HG03196 (cell line): ENCODE measurements around the gene CMSS1.

Source experiments
- ATAC-seq: cut with Tn5 transposase; IDR thresholded peaks from one replicate; pipeline ENCODE4 v1.9.1; 2021; ENCODE audit not compliant: unreplicated experiment

The CMSS1 gene

GRCh38 chr3:99817437-99818240, at the start of gene CMSS1:
CMSS1 (plus strand) TSS chr3:99817862.
- ATAC-seq: peak; percentile 97

DNA sequence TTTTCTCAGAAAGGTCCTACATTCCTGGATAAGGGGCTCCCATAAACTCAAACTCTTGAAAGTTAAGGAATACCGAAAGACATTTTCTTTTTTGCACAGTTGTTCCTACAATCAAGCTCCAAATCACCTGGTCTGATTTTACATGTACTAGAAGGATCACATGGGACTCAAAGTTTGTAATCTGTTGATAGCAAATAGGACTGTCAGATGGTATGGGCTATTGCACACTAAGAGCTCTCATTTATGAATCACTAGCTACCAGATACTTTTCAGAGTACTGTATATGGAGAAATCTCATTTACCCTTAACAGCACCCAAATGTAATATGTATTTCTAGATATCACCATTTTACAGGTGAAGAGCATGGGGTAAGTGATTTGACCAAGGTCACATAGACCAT, 49.5 kb upstream of the CMSS1 start:
- no peak for ATAC-seq

- no peak for ATAC-seq
These were observed 48.7 kb upstream of the CMSS1 start for GRCh38 chr3:99768808-99769501.

- ATAC-seq: no peak
These were observed 45.5 kb upstream of the CMSS1 start for GRCh38 chr3:99772171-99772570.

- no peak for ATAC-seq
These were observed 45.0 kb upstream of the CMSS1 start for GRCh38 chr3:99772671-99773070.

DNA sequence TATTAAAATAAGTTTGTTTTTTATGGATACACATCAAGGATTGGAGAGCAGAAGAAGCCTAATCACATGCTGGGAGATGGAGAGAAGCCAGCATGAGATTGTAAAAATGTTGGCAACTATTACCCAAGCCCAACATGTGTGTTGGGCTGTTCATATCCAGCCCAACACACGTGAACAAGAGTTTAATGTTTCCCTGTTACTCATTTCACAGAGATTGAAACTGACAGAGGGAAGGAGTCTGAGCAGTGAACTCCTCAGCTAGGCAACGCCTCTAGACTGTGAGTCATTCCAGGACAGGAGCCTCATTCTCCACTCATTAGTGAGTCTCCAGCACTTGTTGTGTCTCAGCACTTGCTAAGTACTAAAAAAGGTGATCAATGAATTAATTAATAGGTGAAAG, 43.2 kb upstream of the CMSS1 start:
- ATAC-seq: peak; percentile 99

DNA sequence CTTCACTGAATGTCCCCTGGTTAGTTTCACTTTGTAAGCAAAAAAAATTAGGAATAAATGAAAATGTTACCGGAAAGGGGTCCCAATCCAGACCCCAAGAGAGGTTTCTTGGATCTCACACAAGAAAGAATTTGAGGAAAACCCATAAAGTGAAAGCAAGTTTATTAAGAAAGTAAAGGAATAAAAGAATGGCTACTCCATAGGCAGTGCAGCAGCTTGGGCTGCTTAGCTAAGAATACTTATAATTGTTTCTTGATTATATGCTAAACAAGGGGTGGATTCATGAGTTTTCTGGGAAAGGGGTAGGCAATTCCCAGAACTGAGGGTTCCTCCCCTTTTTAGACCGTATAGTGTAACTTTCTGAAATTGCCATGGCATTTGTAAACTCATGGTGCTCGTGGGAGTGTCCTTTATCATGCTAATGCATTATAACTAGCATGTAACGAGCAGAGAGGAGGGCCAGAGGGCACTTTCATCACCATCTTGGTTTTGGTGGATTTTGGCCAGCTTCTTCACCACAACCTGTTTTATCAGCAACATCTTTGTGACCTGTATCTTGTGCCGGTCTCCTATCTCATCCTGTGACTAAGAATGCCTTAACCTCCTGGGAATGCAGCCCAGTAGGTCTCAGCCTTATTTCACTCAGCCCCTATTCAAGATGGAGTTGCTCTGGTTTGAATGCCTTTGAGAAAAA, 41.0 kb upstream of the CMSS1 start:
- ATAC-seq: no peak

DNA sequence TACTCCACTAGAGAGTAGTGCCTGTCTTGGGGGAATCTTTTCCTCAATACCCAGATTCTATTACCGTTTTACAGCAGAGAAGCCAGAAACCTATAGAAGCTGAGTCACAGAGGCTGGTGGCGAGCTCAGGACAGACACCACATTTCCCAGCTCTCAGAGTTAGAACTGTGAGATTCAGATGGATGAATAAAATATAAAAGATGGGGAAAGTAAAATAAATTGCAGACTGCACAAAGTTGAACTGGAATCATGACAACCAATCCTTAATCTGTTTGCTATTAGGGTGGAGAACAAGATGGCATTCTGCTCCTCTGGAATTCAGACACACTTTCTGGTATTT, 40.5 kb upstream of the CMSS1 start:
- ATAC-seq: no peak

GRCh38 chr3:99777708-99778107, 40.0 kb upstream of the CMSS1 start:
- ATAC-seq: no peak

DNA sequence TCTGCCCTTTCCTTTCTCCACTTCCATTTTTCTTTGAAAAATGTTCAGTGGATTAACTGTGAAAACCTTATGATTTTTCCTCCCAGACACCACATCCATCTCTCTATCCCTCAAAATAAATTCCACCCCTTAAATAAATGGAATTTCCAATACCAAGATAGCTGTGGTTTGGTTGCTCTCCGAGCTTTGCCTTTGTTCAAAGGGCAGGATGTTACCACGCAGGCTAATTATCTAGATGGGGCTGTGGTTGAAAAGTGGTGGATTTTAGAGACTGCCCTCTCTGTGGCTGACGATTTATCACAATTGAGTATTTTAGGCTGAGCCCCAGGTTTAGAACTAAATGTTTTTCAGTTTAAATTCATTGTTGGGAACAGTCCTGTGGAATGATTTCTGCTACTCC, 36.9 kb upstream of the CMSS1 start:
- ATAC-seq: no peak

- ATAC-seq: no peak
These were observed 35.9 kb upstream of the CMSS1 start for GRCh38 chr3:99781761-99782160.

DNA sequence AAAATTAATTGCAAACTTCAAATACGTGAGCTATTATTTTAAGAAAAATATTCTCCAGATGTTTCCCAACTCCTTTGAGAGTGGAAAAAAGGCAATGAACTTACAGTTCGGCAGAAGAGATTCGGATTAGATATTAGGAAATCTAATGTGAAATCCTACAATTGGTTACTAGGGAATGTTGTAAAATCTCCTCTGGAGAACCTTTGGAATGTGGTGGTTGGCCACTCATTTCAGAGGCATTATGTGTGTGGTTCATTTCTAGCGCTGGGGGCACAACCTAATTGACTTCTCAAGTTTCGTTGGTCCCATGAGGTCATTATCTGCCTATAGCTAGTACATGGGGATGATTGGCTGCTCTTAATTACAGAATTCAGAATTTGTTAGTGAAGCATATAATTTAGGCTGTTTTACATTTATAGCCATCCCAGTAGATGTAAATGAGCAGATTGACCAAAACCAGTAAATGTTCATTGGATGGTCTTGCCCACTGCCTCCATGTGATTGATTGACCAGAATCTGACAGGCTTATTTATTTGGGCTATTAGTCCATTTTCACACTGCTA, 34.6 kb upstream of the CMSS1 start:
- no peak for ATAC-seq

DNA sequence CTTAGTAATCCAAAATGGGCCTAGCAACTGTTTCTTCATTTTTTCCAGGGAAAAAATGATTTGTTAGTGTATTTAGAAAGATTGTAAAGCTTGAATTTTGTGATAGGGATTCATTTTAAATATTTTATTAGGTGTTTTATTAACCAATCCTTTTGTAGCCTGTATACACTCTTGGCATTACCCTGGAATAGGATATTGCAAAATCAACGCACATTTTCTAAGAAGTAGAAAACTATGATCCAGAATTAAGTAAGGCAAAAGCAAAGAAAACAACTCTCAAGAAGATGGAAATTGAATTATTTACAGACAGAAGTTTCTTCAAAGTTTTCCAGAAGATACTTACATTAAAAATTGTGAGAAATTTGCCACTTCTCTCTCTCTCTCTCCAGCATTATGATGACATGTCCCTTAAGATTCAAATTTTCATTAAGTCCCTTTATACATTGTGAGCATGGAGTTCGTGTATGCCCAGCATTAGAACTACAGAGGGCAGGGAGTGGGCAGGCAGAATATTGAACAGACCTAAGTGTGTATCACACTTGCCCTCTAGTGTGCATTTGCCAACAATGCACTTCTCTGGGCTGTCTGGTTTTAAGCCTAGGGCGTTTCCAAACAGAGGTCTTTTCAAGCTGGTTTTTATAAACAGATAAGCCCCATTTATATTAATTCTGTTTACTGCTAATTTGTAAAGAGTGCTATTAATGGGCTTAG, 28.5 kb upstream of the CMSS1 start:
- ATAC-seq: peak; percentile 84

DNA sequence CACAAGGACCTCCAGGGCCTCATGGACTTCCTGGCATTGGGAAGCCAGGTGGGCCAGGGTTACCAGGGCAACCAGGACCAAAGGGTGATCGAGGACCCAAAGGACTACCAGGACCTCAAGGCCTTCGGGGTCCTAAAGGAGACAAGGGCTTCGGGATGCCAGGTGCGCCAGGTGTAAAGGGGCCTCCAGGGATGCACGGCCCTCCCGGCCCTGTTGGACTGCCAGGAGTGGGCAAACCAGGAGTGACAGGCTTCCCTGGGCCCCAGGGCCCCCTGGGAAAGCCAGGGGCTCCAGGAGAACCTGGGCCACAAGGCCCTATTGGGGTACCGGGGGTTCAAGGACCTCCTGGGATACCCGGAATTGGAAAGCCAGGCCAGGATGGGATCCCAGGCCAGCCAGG, 23.2 kb upstream of the CMSS1 start:
- ATAC-seq: no peak

DNA sequence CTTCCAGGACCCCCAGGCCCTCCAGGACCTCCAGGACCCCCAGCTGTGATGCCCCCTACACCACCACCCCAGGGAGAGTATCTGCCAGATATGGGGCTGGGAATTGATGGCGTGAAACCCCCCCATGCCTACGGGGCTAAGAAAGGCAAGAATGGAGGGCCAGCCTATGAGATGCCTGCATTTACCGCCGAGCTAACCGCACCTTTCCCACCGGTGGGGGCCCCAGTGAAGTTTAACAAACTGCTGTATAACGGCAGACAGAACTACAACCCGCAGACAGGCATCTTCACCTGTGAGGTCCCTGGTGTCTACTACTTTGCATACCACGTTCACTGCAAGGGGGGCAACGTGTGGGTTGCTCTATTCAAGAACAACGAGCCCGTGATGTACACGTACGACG, 22.1 kb upstream of the CMSS1 start:
- ATAC-seq: no peak

DNA sequence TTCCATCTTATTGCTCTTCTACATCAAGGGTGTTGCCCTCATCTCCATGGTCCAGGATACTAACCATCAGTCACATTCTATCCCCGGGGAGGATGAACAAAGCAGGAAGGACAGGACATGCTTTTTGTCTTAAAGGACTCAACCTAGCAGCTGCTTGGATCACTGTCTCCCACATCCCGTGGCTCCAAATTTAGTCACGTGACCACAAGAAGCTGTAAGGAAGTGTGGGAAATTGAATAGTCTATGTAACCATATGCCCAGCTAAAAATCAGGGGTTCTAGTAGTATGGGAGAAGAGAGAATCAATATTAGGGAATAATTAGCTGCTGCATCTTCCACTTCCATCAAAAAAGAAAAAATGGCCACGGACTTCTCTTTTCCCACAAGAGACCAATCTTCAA, 18.2 kb upstream of the CMSS1 start:
- no peak for ATAC-seq

DNA sequence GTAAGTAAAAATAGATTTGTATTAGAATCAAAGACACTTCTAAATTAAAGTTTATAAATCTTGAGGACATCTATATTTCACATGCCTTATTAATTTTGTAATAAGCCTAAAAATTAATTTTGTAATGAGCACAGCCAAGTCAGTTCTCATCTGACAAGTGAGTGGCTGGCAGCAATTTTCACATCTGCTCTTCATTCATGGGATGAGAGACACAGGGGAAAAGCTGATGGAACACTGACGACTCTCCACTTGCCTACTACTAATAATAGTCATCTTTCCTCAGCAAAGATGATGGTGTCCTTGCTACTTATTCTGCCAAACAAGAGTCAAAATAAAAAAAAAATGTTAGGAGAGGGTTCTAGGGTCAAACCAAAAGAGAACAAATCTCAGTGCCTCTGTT, 14.4 kb upstream of the CMSS1 start:
- ATAC-seq: no peak

GRCh38 chr3:99805160-99805559, 12.5 kb upstream of the CMSS1 start:
- ATAC-seq: no peak

DNA sequence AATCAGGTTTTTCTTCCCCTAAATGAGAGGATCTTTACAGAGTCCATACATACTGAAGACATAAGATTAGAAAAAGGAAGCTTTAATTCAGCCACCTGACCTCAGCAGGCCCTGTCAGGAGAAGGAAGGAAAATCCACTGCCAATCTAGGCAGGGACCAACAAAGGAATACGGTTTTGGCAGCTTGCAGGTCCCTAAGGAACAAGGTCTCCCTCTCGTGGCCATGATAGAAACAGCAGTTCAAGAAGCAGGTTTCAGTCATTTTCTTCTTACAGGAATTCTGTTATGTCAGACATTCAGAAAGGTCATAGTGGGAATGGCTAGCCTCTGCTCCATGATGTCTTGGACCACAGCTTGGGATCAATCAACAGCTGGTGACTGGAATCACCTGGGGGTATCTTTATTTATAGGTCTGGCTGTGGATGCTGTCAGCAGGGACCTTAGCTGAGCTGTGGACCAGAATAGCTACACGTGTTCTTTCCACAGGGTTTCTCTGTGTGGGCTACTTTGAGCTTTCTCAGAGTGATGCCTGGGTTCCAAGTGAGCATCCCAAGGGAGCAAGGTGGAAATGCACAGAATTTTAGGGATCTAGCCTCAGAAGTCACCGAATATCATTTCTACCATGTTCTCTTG, 9.4 kb upstream of the CMSS1 start:
- ATAC-seq: no peak

DNA sequence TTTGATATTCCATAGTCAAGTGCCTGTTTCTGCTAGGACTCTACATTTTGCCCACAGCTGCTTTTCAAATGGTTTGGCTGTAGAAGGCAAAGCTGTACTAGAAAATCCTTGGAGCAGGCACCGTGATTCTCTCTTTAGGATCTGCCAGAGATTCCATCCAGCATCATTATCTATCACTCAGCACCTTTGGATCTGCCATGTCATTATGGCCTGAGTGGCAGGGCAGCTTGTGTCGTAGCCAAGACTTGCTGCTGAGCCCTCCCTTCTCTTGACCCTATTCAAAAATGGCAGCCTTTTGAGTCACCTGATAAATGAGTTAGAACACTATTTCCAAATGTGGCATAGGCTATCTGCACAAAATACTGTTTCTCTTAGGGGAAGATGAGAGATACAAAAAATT, 8.1 kb upstream of the CMSS1 start:
- no peak for ATAC-seq

GRCh38 chr3:99810403-99810802, 7.3 kb upstream of the CMSS1 start:
- no peak for ATAC-seq
